Lung (tissue), 12 donors: Measurements from ENCODE around the gene FAM240B. TPM values are rescaled to one million over a fixed set of nuclear protein-coding genes. Genes with fewer than 3 reads are reported as not detected.

ENCODE experiments used
- ATAC-seq: fragments of 200-7000 bp; cut with Tn5 transposase; one replicate; pipeline ENCODE4 v1.9.1; 2020; ENCODE audit warnings: moderate number of reproducible peaks; ENCODE audit not compliant: insufficient read depth, low FRiP score
- DNase-seq, 3 donors: peaks; one replicate each; pipeline ENCODE4 v3.0.0-alpha.2; 2013 to 2017
- H3K27ac ChIP-seq, 2 donors: one replicate each; pipeline ENCODE4 v1.5.1; 2013; ENCODE audit warnings: mild to moderate bottlenecking in 2 of 2, moderate library complexity in 2 of 2, control low read depth in 1 of 2, inconsistent platforms in 1 of 2, low read depth in 1 of 2, low read length in 1 of 2
- H3K27me3 ChIP-seq, 3 donors: one replicate each; pipeline ENCODE4 v1.5.1; 2013; ENCODE audit warnings: low read length in 2 of 3; ENCODE audit not compliant: control insufficient read depth in 3 of 3, insufficient read depth in 3 of 3
- H3K36me3 ChIP-seq, 4 donors: one replicate each; pipeline ENCODE4 v1.5.1; 2013; ENCODE audit warnings: low read length in 4 of 4, mild to moderate bottlenecking in 1 of 4, moderate library complexity in 1 of 4; ENCODE audit not compliant: control insufficient read depth in 4 of 4, insufficient read depth in 4 of 4
- H3K4me1 ChIP-seq, 5 donors: one replicate each; pipeline ENCODE4 v1.5.1; 2013; ENCODE audit warnings: low read length in 5 of 5, mild to moderate bottlenecking in 2 of 5, moderate library complexity in 1 of 5; ENCODE audit not compliant: control insufficient read depth in 5 of 5, insufficient read depth in 5 of 5
- H3K4me3 ChIP-seq: one replicate; pipeline ENCODE4 v1.5.1; 2013; ENCODE audit warnings: mild to moderate bottlenecking, control low read depth, moderate library complexity
- H3K9ac ChIP-seq, 2 donors: one replicate each; pipeline ENCODE4 v1.5.1; 2013; ENCODE audit warnings: low read length in 2 of 2, control low read depth in 1 of 2; ENCODE audit not compliant: insufficient read depth in 1 of 2
- H3K9me3 ChIP-seq, 4 donors: one replicate each; pipeline ENCODE4 v1.5.1; 2013; ENCODE audit warnings: low read length in 3 of 4, mild to moderate bottlenecking in 1 of 4, moderate library complexity in 1 of 4; ENCODE audit not compliant: control insufficient read depth in 4 of 4, insufficient read depth in 3 of 4
- WGBS, 2 donors: extraction: QIAGEN DNeasy Blood & Tissue Kit; methylation state at CpG; one replicate each; pipeline ENCODE4 v1.1.7; 2013; 5-methylcytosine and 5-hydroxymethylcytosine counted together
- polyA plus RNA-seq, 2 donors: library from polyadenylated mRNA; stranded (reverse); fragments of 200-250 nt; gene quantifications; one replicate each; pipeline ENCODE4 v1.2.1, GENCODE V29; 2013
- total RNA-seq, 2 donors: library from RNA; depleted of rRNA in 1 of 2; stranded (reverse); fragments of >200 nt in 1 of 2; gene quantifications; one replicate each; pipeline ENCODE4 v1.2.1, GENCODE V29; 2014 to 2021
- TF ChIP-seq, protein P1 (sequence below): IDR thresholded peaks from 2 replicates; pipeline ENCODE4 v1.5.1; 2012; ENCODE audit warnings: mild to moderate bottlenecking; ENCODE audit errors: control extremely low read depth, extremely low read depth
- donor health status: control.
- donor health status: control.
- donor health status: Bipolar disorder and iron deficiency.
- donor health status: healthy.
- donor health status: DM: yes; HTN: yes; CAD: no.

Gene FAM240B
- total and polyA plus RNA-seq, 4 donors: not detected

DNA sequence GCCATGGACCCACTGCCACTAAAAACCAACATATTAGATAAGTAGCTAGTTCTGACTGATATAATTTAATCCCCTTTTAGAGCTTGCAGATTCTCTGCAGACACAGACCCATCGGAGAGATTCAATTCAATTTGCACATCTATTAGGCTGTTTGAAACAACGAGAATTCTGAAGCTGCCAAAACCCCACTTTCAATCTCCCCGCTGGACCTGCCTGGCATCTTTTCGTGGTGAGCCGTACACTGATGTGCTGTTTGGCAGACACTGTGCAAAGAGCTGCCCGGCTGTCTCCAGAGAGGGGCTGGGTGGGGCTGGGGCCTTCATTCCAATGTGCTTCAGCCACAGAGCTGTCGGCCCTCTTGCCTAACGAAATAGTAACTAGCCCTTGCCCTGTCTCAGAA lies 42.1 kb upstream of the FAM240B start:
- Histone ChIP-seq H3K4me3 (no peak overlapping the region), H3K4me1 (no peaks in the 10 kb centered on the region), H3K9ac (no peak overlapping the region), H3K27ac (no peak overlapping the region), H3K9me3 (no peaks in the 10 kb centered on the region), H3K36me3 (no peaks in the 10 kb centered on the region), H3K27me3 (no peaks in the 10 kb centered on the region)
- ATAC-seq (no peak), DNase-seq (no peak)
- WGBS, 2 donors: 78 to 81% methylated on average over 8 of the region's 8 CpGs
- TF ChIP-seq, protein P1, sequence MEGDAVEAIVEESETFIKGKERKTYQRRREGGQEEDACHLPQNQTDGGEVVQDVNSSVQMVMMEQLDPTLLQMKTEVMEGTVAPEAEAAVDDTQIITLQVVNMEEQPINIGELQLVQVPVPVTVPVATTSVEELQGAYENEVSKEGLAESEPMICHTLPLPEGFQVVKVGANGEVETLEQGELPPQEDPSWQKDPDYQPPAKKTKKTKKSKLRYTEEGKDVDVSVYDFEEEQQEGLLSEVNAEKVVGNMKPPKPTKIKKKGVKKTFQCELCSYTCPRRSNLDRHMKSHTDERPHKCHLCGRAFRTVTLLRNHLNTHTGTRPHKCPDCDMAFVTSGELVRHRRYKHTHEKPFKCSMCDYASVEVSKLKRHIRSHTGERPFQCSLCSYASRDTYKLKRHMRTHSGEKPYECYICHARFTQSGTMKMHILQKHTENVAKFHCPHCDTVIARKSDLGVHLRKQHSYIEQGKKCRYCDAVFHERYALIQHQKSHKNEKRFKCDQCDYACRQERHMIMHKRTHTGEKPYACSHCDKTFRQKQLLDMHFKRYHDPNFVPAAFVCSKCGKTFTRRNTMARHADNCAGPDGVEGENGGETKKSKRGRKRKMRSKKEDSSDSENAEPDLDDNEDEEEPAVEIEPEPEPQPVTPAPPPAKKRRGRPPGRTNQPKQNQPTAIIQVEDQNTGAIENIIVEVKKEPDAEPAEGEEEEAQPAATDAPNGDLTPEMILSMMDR: no peak

DNA sequence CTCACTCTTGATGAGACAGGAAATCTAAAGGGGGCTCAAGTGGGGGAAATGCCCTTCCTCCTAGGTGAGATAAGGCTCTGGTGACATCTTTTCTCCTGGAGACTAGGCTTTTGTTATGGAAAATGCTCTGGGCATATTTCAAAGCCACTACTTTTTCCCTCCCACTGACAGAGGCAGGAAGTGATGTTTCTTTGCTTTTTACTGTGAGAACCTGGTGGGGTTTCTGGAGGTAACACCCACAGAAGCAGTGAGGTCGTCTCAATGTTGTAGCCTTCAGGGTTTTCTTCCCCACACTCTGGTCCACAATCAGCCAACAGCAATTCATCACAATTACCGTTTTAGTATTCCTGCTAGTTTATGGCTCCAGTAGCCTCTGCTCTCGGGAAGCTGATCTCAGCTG lies 41.4 kb upstream of the FAM240B start:
- Histone ChIP-seq H3K4me1 (no peaks in the 10 kb centered on the region), H3K9me3 (no peaks in the 10 kb centered on the region), H3K27ac (no peak overlapping the region), H3K36me3 (no peaks in the 10 kb centered on the region), H3K27me3 (no peaks in the 10 kb centered on the region), H3K4me3 (no peak overlapping the region), H3K9ac (no peak overlapping the region)
- no peak for DNase-seq
- ATAC-seq: no peak
- 19 to 36% methylated on average over 3 of the region's 3 CpGs for WGBS, 2 donors
- TF ChIP-seq, protein P1: no peak

DNA sequence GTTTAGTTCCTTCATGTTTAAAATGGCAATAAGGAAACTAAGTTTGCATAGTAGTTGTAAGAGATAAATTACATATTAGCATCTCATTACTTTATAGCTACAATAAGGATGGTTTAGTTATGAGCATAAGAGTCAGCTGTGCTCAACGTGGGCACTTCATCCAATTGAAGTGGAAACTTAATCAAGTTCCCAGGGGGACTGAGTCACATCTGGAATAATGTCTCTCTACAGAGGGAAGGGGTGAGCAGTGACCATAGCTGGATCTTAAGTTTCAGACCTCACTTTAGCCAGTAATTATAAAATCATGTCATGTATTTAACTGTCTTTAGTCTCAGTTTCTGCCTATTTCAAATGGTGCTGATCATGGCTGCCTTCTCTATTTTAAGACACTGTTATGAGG lies 36.8 kb upstream of the FAM240B start:
- WGBS, 2 donors: 43 to 69% methylated on average over 1 of the region's 1 CpG
- Histone ChIP-seq H3K36me3 (no peaks in the 10 kb centered on the region), H3K9ac (no peak overlapping the region), H3K4me3 (no peak overlapping the region), H3K27me3 (no peaks in the 10 kb centered on the region), H3K4me1 (no peaks in the 10 kb centered on the region), H3K9me3 (no peaks in the 10 kb centered on the region), H3K27ac (no peak overlapping the region)
- TF ChIP-seq, protein P1: no peak
- DNase-seq (no peak), ATAC-seq (no peak)

DNA sequence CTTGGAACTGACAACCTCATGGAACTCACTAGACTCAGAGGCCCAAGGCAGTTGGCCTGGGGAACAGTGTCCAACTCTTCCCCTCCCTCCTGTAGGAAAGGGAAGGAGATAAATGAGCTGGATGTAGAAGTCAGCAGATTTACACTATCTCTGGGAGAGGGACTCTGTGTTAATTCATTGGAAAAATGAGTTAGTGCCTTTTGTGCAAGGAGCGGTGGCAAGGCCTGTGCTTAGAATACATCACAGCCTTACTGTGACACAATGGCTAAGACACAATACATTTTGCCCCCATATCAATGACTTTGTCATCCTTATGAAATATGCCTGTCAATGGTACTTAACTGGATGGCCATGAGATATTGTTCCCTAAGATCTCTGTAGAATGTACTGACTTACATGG lies 28.0 kb upstream of the FAM240B start:
- no peaks in the 10 kb centered on the region for H3K4me1 ChIP-seq
- TF ChIP-seq, protein P1: no peak
- 96 to 100% methylated on average over 1 of the region's 1 CpG for WGBS, 2 donors
- ATAC-seq (no peak), DNase-seq (no peak)
- H3K36me3 ChIP-seq: no peaks in the 10 kb centered on the region
- H3K27ac ChIP-seq: no peak overlapping the region
- H3K9me3 ChIP-seq: no peaks in the 10 kb centered on the region
- H3K9ac ChIP-seq: no peak overlapping the region
- H3K4me3 ChIP-seq: no peak overlapping the region
- H3K27me3 ChIP-seq: no peaks in the 10 kb centered on the region
